IMR-90 (cell line): ENCODE data around the gene KCTD13. TPM values are rescaled to one million over a fixed set of nuclear protein-coding genes. Genes with fewer than 3 reads are reported as not detected.

Source experiments
- ATAC-seq: fragments of 200-7000 bp; cut with Tn5 transposase; 2 replicates; pipeline ENCODE4 v1.9.1; 2020; ENCODE audit warnings: low read depth, mild to moderate bottlenecking, moderate library complexity
- BruUV-seq: library from RNA; stranded (reverse); fragments of 400-500 nt; replicated peaks from 2 replicates; lab custom pipeline; 2021; lab: Mats Ljungman, UMichigan
- CTCF ChIA-PET: fragments of 300-600 bp; formaldehyde crosslinking; extraction: SDS; loops from one replicate; lab custom pipeline; 2021; ENCODE audit warnings: antibody characterized with exemption; lab: Yijun Ruan, JAX
- POLR2A ChIA-PET: fragments of 300-600 bp; sonication (Branson Sonifier 250); formaldehyde crosslinking; loops from one replicate; lab custom pipeline; 2022; ENCODE audit warnings: antibody characterized with exemption; ENCODE audit not compliant: unreplicated experiment; lab: Charles Lee
- DNase-seq: peaks from one replicate; pipeline ENCODE4 v3.0.0; 2013
- H2AFZ ChIP-seq: replicated peaks from 2 replicates; pipeline ENCODE3; 2013; ENCODE audit warnings: low read length, mild to moderate bottlenecking; ENCODE audit not compliant: poor library complexity
- H2AK5ac ChIP-seq: 2 replicates; pipeline ENCODE4 v1.6.1; 2013; ENCODE audit warnings: low read depth, low read length, inconsistent platforms
- H2AK9ac ChIP-seq: replicated peaks from 2 replicates; pipeline ENCODE3; 2013; ENCODE audit warnings: mild to moderate bottlenecking, low read depth, low read length, moderate library complexity; ENCODE audit not compliant: poor library complexity
- H2BK120ac ChIP-seq: 2 replicates; pipeline ENCODE4 v1.6.1; 2013; ENCODE audit warnings: low read depth, low read length, inconsistent platforms
- H2BK15ac ChIP-seq: 3 replicates; pipeline ENCODE4 v1.6.1; 2013; ENCODE audit warnings: low read depth, low read length, inconsistent platforms
- H2BK20ac ChIP-seq: 2 replicates; pipeline ENCODE4 v1.6.1; 2013; ENCODE audit warnings: low read depth, mild to moderate bottlenecking, inconsistent platforms, low read length, moderate library complexity
- H2BK5ac ChIP-seq: 2 replicates; pipeline ENCODE4 v1.6.1; 2013; ENCODE audit warnings: mild to moderate bottlenecking, low read depth, low read length, inconsistent platforms; ENCODE audit not compliant: poor library complexity, severe bottlenecking
- H3K14ac ChIP-seq: replicated peaks from 2 replicates; pipeline ENCODE4 v1.6.1; 2013; ENCODE audit warnings: low read depth, low read length, inconsistent platforms
- H3K18ac ChIP-seq: 2 replicates; pipeline ENCODE4 v1.6.1; 2013; ENCODE audit warnings: low read depth, low read length, control low read depth
- H3K23ac ChIP-seq: 2 replicates; pipeline ENCODE4 v1.6.1; 2013; ENCODE audit warnings: low read depth, low read length, inconsistent platforms
- H3K27ac ChIP-seq: 2 replicates; pipeline ENCODE4 v1.5.1; 2013; ENCODE audit warnings: mild to moderate bottlenecking, control low read depth, low read length; ENCODE audit not compliant: insufficient read depth
- H3K27me3 ChIP-seq: 2 replicates; pipeline ENCODE4 v1.6.1; 2013; ENCODE audit warnings: low read length; ENCODE audit not compliant: control insufficient read depth, insufficient read depth
- H3K36me3 ChIP-seq: 2 replicates; pipeline ENCODE4 v1.6.1; 2013; ENCODE audit warnings: low read length, mixed read lengths; ENCODE audit not compliant: control insufficient read depth, insufficient read depth
- H3K4ac ChIP-seq: 2 replicates; pipeline ENCODE4 v1.6.1; 2013; ENCODE audit warnings: low read depth, low read length, inconsistent platforms
- H3K4me1 ChIP-seq: 2 replicates; pipeline ENCODE4 v1.6.1; 2013; ENCODE audit warnings: low read length, mixed read lengths; ENCODE audit not compliant: control insufficient read depth, insufficient read depth
- H3K4me2 ChIP-seq: 2 replicates; pipeline ENCODE4 v1.6.1; 2013; ENCODE audit warnings: low read depth, mild to moderate bottlenecking, control low read depth, low read length, moderate library complexity
- H3K4me3 ChIP-seq: 2 replicates; pipeline ENCODE4 v1.5.1; 2013; ENCODE audit warnings: low read depth, mild to moderate bottlenecking, control low read depth, low read length, moderate library complexity; ENCODE audit not compliant: insufficient read depth
- H3K56ac ChIP-seq: 2 replicates; pipeline ENCODE4 v1.6.1; 2013; ENCODE audit warnings: low read length, inconsistent platforms; ENCODE audit not compliant: insufficient read depth; ENCODE audit errors: extremely low read depth
- H3K79me1 ChIP-seq, 2 experiments: 2 replicates each; pipeline ENCODE4 v1.6.1; 2013; ENCODE audit warnings: low read length in 2 of 2, inconsistent platforms in 1 of 2, low read depth in 1 of 2
- H3K9ac ChIP-seq: 2 replicates; pipeline ENCODE4 v1.6.1; 2013; ENCODE audit warnings: low read depth, low read length, control low read depth
- H3K9me1 ChIP-seq: 2 replicates; pipeline ENCODE4 v1.6.1; 2013; ENCODE audit warnings: low read length, inconsistent platforms; ENCODE audit not compliant: insufficient read depth
- H3K9me3 ChIP-seq: 2 replicates; pipeline ENCODE4 v1.6.1; 2013; ENCODE audit warnings: low read length; ENCODE audit not compliant: control insufficient read depth, insufficient read depth
- H4K20me1 ChIP-seq: 2 replicates; pipeline ENCODE4 v1.6.1; 2013; ENCODE audit warnings: low read length, inconsistent platforms; ENCODE audit not compliant: insufficient read depth
- H4K5ac ChIP-seq: 2 replicates; pipeline ENCODE4 v1.6.1; 2013; ENCODE audit warnings: mild to moderate bottlenecking, low read depth, low read length, control low read depth
- H4K8ac ChIP-seq, 2 experiments: 2 replicates each; pipeline ENCODE4 v1.6.1; 2013; ENCODE audit warnings: low read depth in 2 of 2, low read length in 2 of 2, control low read depth in 1 of 2, inconsistent platforms in 1 of 2
- H4K91ac ChIP-seq: 2 replicates; pipeline ENCODE4 v1.6.1; 2013; ENCODE audit warnings: low read depth, low read length, inconsistent platforms; ENCODE audit not compliant: insufficient read depth
- BHLHE40 ChIP-seq: fragments of 150-350 bp; IDR thresholded peaks from 2 replicates; pipeline ENCODE4 v1.6.1; 2016; ENCODE audit warnings: mild to moderate bottlenecking, low read depth, low read length
- MXI1 ChIP-seq: IDR thresholded peaks from 2 replicates; pipeline ENCODE4 v1.6.1; 2012; ENCODE audit warnings: low read depth, mild to moderate bottlenecking, low read length, moderate library complexity, borderline replicate concordance
- NFE2L2 ChIP-seq: fragments of 150-350 bp; IDR thresholded peaks from 2 replicates; pipeline ENCODE4 v1.6.1; 2016; ENCODE audit warnings: low read depth, mild to moderate bottlenecking, low read length
- RFX5 ChIP-seq: IDR thresholded peaks from 2 replicates; pipeline ENCODE4 v1.8.0; 2012; ENCODE audit warnings: low read depth, mild to moderate bottlenecking, low read length, moderate library complexity
- WGBS, 2 experiments: methylation state at CpG; one replicate each; pipeline versions ENCODE4 v1.1.5 to v1.1.7; 2013; ENCODE audit warnings: missing lambda C conversion rate in 2 of 2; ENCODE audit not compliant: insufficient read length in 1 of 2; ENCODE audit errors: extremely low coverage in 2 of 2; 5-methylcytosine and 5-hydroxymethylcytosine counted together
- dilution Hi-C: fragments of 300-500 bp; cut with HindIII; formaldehyde crosslinking; loops from one replicate; pipeline ENCODE4 v1.14.3; 2018; ENCODE audit warnings: low sequenced_read_pairs; ENCODE audit not compliant: unreplicated experiment
- in situ Hi-C: fragments of 300-500 bp; cut with MboI; formaldehyde crosslinking; loops from 3 replicates; pipeline ENCODE4 v1.14.3; 2019; ENCODE audit warnings: low sequenced_read_pairs, inconsistent platforms, mixed read lengths
- intact Hi-C: fragments of 100-400 bp; cut with micrococcal nuclease; formaldehyde crosslinking; loops from 2 replicates; pipeline ENCODE4 v1.10.0; 2022
- polyA plus RNA-seq, 3 experiments: library from polyadenylated mRNA; depleted of rRNA; stranded (reverse); fragments of >200 nt; gene quantifications; 2 replicates each; pipeline ENCODE4 v1.2.3, GENCODE V29; 2012; ENCODE audit warnings: low replicate concordance in 1 of 3
- total RNA-seq: library from RNA; depleted of rRNA; stranded (reverse); fragments of >200 nt; gene quantifications from 2 replicates; pipeline ENCODE4 v1.2.3, GENCODE V29; 2012

Gene KCTD13
- total and polyA plus RNA-seq, 2 of the 4 experiments (the other 2 are of a cell fraction): 4.1 to 20.7 TPM

GRCh38 chr16:29903590-29903989, 22.4 kb downstream of the KCTD13 start:
- no TSS peak for BruUV-seq
- no peak overlapping the region; the same call in 1 of the 2 replicates for H3K23ac ChIP-seq
- no peak overlapping the region for H2AK5ac ChIP-seq

More at GRCh38 chr16:29903590-29903989, 22.4 kb downstream of the KCTD13 start:
- no peak overlapping the region for H2AK9ac ChIP-seq
- peaks cover 10% of the 10 kb centered on the region for H3K4me1 ChIP-seq
- no peak overlapping the region for H3K9ac ChIP-seq
- H2AFZ ChIP-seq: no peak overlapping the region
- CTCF ChIA-PET: interaction anchor here (0.6 kb wide), 1 partner anchor 90 kb away, joined by 3 read pairs; no protein-coding TSS in a partner anchor
- peaks cover 15% of the 10 kb centered on the region for H3K9me1 ChIP-seq
- no peak overlapping the region for H4K91ac ChIP-seq
- H3K4me3 ChIP-seq: no peak overlapping the region
- no peak overlapping the region for H3K14ac ChIP-seq
- no peak overlapping the region for H3K18ac ChIP-seq
- DNase-seq (no peak), ATAC-seq (no peak)
- peaks cover 10% of the 10 kb centered on the region for H4K20me1 ChIP-seq
- dilution Hi-C loops (no loop called here), intact Hi-C loops (no loop called here), in situ Hi-C loops (no loop called here)
- no peaks in the 10 kb centered on the region for H3K9me3 ChIP-seq
- no peak overlapping the region for H4K5ac ChIP-seq
- peaks cover 13 to 31% of the 10 kb centered on the region in 2 experiments for H3K79me1 ChIP-seq
- no peaks in the 10 kb centered on the region for H3K27me3 ChIP-seq
- no peak overlapping the region for H3K4me2 ChIP-seq
- H2BK5ac ChIP-seq: no peak overlapping the region
- H3K36me3 ChIP-seq: peaks cover 15% of the 10 kb centered on the region
- H2BK120ac ChIP-seq: no peak overlapping the region
- no peak overlapping the region for H3K56ac ChIP-seq
- POLR2A ChIA-PET: no interaction called here
- no peak overlapping the region for H4K8ac ChIP-seq
- H2BK20ac ChIP-seq: no peak overlapping the region
- H2BK15ac ChIP-seq: no peak overlapping the region
- 87% methylated on average over 3 of the region's 4 CpGs; no CpG with 5 or more reads in 1 of the 2 experiments for WGBS, 2 experiments
- H3K27ac ChIP-seq: no peak overlapping the region
- TF ChIP-seq NFE2L2 (no peak), BHLHE40 (no peak), MXI1 (no peak), RFX5 (no peak)
- H3K4ac ChIP-seq: no peak overlapping the region
